HG03135 (cell line): Measurements from ENCODE around the gene TMCC1.
"Not testable (repeated sequence)": the region's sequence is repeated elsewhere in the genome, so short reads cannot be mapped to it uniquely, and the experiment has no call there.

Experiments
- ATAC-seq: cut with Tn5 transposase; IDR thresholded peaks from one replicate; pipeline ENCODE4 v1.9.1; 2021; ENCODE audit warnings: mild to moderate bottlenecking, moderate library complexity; ENCODE audit not compliant: unreplicated experiment

Gene TMCC1

GRCh38 chr3:129893581-129894070, at the start of gene TMCC1:
Gene TMCC1 (minus strand): TSS chr3:129893711.
- ATAC-seq, result peak; percentile 74

DNA sequence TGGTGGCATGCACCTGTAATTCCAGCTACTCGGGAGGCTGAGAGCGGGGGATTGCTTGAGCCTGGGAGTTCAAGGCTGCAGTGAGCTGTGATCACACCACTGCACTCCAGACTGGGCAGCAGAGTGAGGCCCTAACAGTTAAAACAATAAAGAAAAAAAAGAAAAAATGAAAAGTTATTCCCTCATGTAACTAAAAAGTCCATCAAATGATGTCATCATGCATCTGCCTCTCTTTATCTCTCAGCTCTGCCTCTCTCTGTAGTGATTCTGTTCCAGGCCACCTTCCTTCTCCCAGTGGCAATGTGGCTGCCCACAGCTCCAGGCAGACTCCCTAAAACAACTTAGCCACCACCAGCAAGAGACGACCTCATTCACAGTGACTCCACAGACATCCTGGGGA, 49.5 kb upstream of the TMCC1 start:
- ATAC-seq, result no peak

DNA sequence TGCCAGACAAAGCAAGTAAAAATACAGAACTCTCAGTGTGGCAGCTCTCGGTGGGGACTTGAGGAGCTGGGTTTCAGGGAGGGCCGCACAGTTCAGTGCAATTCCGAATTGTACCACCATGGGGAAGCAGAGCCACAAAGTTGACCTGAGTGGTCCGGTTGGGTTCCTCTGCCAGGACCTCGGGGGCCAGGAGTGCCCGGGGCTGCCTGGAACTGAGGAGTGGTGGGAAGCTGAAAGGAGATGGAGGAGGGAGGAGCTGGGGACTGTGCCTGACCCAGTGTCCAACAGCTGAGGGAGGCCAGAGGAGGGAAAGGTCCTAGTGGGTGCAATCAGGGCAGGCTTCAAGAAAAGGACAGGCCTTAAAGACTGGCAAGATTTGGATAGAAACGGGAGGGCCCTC, 48.8 kb upstream of the TMCC1 start:
- ATAC-seq, result peak; percentile 54

- no peak for ATAC-seq
These were observed 46.6 kb upstream of the TMCC1 start for GRCh38 chr3:129940086-129940485.

GRCh38 chr3:129938140-129938930, 44.8 kb upstream of the TMCC1 start:
- ATAC-seq, result no peak

GRCh38 chr3:129937717-129938116, 44.2 kb upstream of the TMCC1 start:
- ATAC-seq, result no peak

- no peak for ATAC-seq
These were observed 43.2 kb upstream of the TMCC1 start for GRCh38 chr3:129936757-129937156.

- no peak for ATAC-seq
These were observed 41.0 kb upstream of the TMCC1 start for GRCh38 chr3:129934234-129935123.

DNA sequence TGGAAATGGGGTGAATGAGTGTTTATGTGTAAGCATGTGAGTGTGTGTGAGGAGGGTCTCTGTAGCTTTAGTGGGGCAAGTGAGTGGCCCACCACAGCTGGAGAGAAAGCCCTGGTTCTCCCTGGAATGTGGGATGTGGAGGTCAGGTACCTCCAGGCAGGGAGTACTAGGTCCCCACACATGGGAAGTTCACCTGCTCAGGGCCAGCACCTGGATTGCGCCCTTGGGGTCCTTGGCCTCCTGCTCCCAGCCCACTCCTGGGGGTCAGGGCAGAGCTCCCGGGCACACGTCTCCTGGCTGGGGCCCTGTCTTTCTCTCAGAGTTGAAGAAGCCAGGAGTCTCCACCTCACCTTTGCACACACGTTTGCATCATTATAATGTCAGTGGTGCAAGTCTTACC, 40.0 kb upstream of the TMCC1 start:
- ATAC-seq, result no peak

DNA sequence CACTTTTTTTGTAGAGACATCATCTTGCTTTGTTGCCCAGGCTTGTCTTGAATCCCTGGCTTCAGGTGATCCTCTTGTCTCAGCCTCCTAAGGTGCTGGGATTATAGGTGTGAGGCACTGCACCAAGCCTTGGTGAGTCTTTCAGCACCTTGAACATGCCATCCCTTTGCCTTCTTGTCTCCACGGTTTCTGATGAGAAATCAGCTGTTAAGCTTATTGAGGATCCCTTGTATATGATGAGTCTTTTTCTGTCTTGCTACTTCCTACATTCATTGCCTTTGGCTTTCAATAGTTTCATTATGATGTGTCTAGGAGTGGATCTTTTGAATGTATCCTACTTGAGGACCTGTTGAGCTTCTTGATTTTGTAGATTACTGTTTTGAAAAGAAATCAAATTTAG, 35.9 kb upstream of the TMCC1 start:
- no peak for ATAC-seq

GRCh38 chr3:129927072-129927471, 33.6 kb upstream of the TMCC1 start:
- no peak for ATAC-seq

DNA sequence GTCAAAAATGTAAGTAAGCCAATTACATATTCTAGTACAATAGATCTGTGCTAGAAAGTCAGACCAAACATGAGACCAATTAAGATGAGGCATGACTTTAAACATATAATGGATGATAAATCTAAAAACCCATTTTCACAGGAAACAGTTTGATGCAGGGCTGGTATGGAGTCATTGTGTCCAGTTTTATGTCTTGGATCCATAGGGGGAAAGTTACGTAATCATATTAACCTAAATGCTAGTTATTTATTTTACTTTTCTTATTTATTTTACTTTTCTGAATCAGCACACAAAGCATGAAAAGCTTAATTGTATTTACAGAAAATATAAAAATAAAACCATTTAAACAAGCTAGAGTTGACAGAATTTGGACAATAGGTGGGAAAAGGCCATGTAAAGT, 26.3 kb upstream of the TMCC1 start:
- ATAC-seq, result no peak

GRCh38 chr3:129919357-129919756, 25.8 kb upstream of the TMCC1 start:
- no peak for ATAC-seq

DNA sequence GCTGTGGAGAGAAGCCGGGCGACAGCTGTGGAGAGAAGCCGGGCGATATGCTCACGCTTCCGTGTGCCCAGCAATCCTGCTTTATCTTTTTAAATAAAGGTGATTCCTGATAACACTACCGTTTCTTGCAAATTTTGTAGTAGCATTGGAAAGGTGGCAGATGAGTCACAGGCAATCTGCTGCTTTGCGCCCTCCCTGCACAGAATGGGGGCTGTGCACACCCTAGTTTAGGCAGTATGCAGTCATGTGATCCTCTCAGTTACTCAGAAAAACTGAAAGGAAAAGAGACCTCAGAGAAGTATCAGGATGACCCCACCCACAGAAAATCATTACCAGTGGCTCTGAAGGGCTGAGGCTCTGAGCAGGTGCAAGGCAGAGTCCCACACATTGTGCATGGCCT, 24.9 kb upstream of the TMCC1 start:
- no peak for ATAC-seq

DNA sequence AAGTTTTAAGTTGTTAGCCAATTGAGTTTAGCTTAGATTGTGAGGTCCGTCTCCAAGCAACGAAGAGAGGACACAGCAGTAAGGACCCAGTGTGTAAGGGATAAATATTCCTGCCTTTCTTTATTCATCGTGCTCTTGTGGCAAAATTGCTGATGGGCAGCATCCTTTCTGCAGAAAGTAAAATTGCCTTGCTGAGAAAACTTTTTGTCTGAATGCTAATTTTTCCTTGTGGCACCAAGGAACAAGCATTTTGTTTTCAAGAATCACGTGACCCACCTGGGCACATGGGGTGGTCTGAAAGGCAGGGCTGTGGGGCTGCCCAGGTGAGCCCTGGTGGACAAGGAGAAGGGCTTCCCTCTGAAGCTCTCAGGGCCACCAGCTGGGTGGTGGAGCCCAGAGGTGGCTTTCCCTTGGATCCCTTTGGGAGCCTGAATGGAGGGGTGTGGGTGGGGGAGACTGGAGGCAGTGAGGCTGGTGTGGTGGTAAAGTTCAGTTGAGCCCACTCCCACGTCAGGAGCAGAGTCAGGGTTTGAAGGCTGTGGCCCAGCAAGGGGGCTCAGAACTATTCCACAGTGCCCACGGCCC, 24.0 kb upstream of the TMCC1 start:
- ATAC-seq, result no peak

- no peak for ATAC-seq
These were observed 20.1 kb upstream of the TMCC1 start for GRCh38 chr3:129913618-129914017.

GRCh38 chr3:129911261-129911861, 17.9 kb upstream of the TMCC1 start:
- no peak for ATAC-seq

GRCh38 chr3:129909235-129909634, 15.7 kb upstream of the TMCC1 start:
- ATAC-seq, result not testable (repeated sequence)

GRCh38 chr3:129908417-129908816, 14.9 kb upstream of the TMCC1 start:
- ATAC-seq, result no peak

- ATAC-seq, result not testable (repeated sequence)
These were observed 7.8 kb upstream of the TMCC1 start for GRCh38 chr3:129901272-129901671.

DNA sequence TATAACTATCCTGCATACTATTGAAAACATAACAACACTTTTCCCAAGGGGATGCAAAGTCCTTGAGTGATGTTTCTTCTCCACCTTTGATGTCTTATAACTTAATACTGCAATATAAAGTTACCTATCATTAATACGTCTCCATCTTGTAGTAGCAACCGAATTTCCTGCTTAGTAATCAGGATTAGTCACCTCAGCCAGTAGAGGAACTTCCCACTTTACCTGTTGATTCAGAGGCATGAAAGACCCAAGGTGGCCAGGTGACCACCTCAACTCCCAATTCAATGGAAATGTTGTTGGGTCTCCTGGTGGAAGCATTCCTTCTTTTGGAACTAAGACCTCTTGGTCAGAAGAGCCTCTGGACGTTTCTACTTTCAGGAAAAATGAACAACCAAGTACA, 3.5 kb upstream of the TMCC1 start:
- ATAC-seq, result no peak
